Measurements from ENCODE around the gene SMPD3. TPM values are rescaled to one million over a fixed set of nuclear protein-coding genes. Genes with fewer than 3 reads are reported as not detected.

SMPD3 gene
- total and polyA plus RNA-seq, 2 donors (not counting 3 experiments of a cell fraction or from before 2014, with no cell fraction given): not detected

DNA sequence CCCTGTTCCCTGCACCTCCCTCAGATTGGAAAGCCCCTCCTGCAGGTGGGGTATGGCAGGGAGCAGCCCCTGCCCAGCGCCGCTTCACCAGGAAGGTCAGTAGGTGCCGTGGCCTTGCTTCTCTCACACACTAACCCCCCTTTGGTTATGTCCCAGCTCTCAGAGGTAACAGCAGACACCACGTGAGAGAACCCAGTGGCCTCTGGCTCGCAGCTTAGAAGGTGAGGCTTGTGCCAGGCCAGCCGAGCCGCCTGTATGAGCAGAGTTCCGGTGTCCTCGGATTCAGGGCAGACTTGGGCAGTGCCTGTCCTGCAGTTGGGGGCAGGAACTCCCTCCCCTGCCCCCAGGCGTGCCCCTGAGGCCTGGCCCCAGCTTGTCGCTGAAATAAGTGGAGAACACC, 90.4 kb downstream of the SMPD3 start:
- no peaks in the 10 kb centered on the region for H3K4me1 ChIP-seq (ENCODE audit: control insufficient read depth, extremely low read depth, insufficient read depth, low read length)
- no TSS peak for BruUV-seq (replicated peaks)
- no peak overlapping the region for H3K4me2 ChIP-seq (ENCODE audit: insufficient read depth, low read length)
- no peak overlapping the region for H2AFZ ChIP-seq (ENCODE audit: low read depth, low read length)
- no peaks in the 10 kb centered on the region for H4K20me1 ChIP-seq (replicated peaks; ENCODE audit: control insufficient read depth, extremely low read depth, insufficient read depth, low read length)
- H3K27me3 ChIP-seq (ENCODE audit: control insufficient read depth in 2 of 2, insufficient read depth in 2 of 2, low read length in 2 of 2): no peaks in the 10 kb centered on the region
- no peak overlapping the region for H3K27ac ChIP-seq (ENCODE audit: insufficient read depth, low read depth, low read length)
- H3K9me3 ChIP-seq (replicated peaks; ENCODE audit: control insufficient read depth, insufficient read depth, low read length): no peaks in the 10 kb centered on the region
- intact Hi-C loops (cut with micrococcal nuclease): no loop called here
- H3K36me3 ChIP-seq (ENCODE audit: control insufficient read depth in 2 of 2, extremely low read depth in 1 of 2, insufficient read depth in 2 of 2, low read length in 2 of 2): peaks cover 0 to 36% of the 10 kb centered on the region in 2 experiments
- no peaks in the 10 kb centered on the region for H3K9me1 ChIP-seq (replicated peaks; ENCODE audit: control insufficient read depth, extremely low read depth, insufficient read depth, low read length)
- no peaks in the 10 kb centered on the region for H3K79me2 ChIP-seq (ENCODE audit: control insufficient read depth, insufficient read depth, low read length)
- H3K4me3 ChIP-seq (replicated peaks in 1 of 3; ENCODE audit: insufficient read depth in 1 of 3, low read depth in 1 of 3, low read length in 3 of 3): no peak overlapping the region
- POLR2A ChIA-PET: no interaction called here
- dilution Hi-C loops (cut with MboI; ENCODE audit: extremely low pct_ligation_motif_present, low sequenced_read_pairs): no loop called here
- H3K9ac ChIP-seq (replicated peaks; ENCODE audit: extremely low read depth, insufficient read depth, low read length): no peak overlapping the region
- FAIRE-seq (no peak), DNase-seq (ENCODE audit: low read depth, low spot score) (no peak)
- CTCF ChIA-PET: no interaction called here
- no peak for TF ChIP-seq FOS (IDR thresholded peaks at IDR 0.05; ENCODE audit: borderline replicate concordance, insufficient read depth, low read length)
- TF ChIP-seq JUN (IDR thresholded peaks at IDR 0.05; ENCODE audit: borderline replicate concordance, insufficient read depth, insufficient read length, low read depth): no peak
- TF ChIP-seq POLR2A (IDR thresholded peaks at IDR 0.05; ENCODE audit: low read depth, low read length): no peak
- TF ChIP-seq GATA2 (IDR thresholded peaks at IDR 0.05; ENCODE audit: insufficient read depth, insufficient read length, low read depth, low read length): no peak
- no peak for TF ChIP-seq MYC (IDR thresholded peaks at IDR 0.05; ENCODE audit: low read depth, low read length)
- no peak for TF ChIP-seq EZH2 (IDR thresholded peaks at IDR 0.05; ENCODE audit: borderline replicate concordance, low read depth, low read length, severe bottlenecking)

GRCh38 chr16:68357521-68357922, 90.8 kb downstream of the SMPD3 start:
- Histone ChIP-seq H3K9ac (replicated peaks; ENCODE audit: extremely low read depth, insufficient read depth, low read length) (no peak overlapping the region), H3K27ac (ENCODE audit: insufficient read depth, low read depth, low read length) (no peak overlapping the region), H3K4me1 (ENCODE audit: control insufficient read depth, extremely low read depth, insufficient read depth, low read length) (no peaks in the 10 kb centered on the region), H3K4me3 (replicated peaks in 1 of 3; ENCODE audit: insufficient read depth in 1 of 3, low read depth in 1 of 3, low read length in 3 of 3) (no peak overlapping the region), H3K79me2 (ENCODE audit: control insufficient read depth, insufficient read depth, low read length) (no peaks in the 10 kb centered on the region), H3K9me3 (replicated peaks; ENCODE audit: control insufficient read depth, insufficient read depth, low read length) (no peaks in the 10 kb centered on the region), H2AFZ (ENCODE audit: low read depth, low read length) (no peak overlapping the region), H4K20me1 (replicated peaks; ENCODE audit: control insufficient read depth, extremely low read depth, insufficient read depth, low read length) (no peaks in the 10 kb centered on the region), H3K9me1 (replicated peaks; ENCODE audit: control insufficient read depth, extremely low read depth, insufficient read depth, low read length) (no peaks in the 10 kb centered on the region), H3K27me3 (ENCODE audit: control insufficient read depth in 2 of 2, insufficient read depth in 2 of 2, low read length in 2 of 2) (no peaks in the 10 kb centered on the region), H3K36me3 (ENCODE audit: control insufficient read depth in 2 of 2, extremely low read depth in 1 of 2, insufficient read depth in 2 of 2, low read length in 2 of 2) (peaks cover 0 to 36% of the 10 kb centered on the region in 2 experiments), H3K4me2 (ENCODE audit: insufficient read depth, low read length) (no peak overlapping the region)
- ChIA-PET POLR2A (no interaction called here), CTCF (no interaction called here)
- dilution Hi-C loops (cut with MboI; ENCODE audit: extremely low pct_ligation_motif_present, low sequenced_read_pairs) (no loop called here), intact Hi-C loops (cut with micrococcal nuclease) (no loop called here)
- no TSS peak for BruUV-seq (replicated peaks)
- TF ChIP-seq EZH2 (IDR thresholded peaks at IDR 0.05; ENCODE audit: borderline replicate concordance, low read depth, low read length, severe bottlenecking): no peak
- TF ChIP-seq GATA2 (IDR thresholded peaks at IDR 0.05; ENCODE audit: insufficient read depth, insufficient read length, low read depth, low read length): no peak
- TF ChIP-seq MAX (IDR thresholded peaks at IDR 0.05; ENCODE audit: insufficient read depth, insufficient read length): no peak
- TF ChIP-seq MYC (IDR thresholded peaks at IDR 0.05; ENCODE audit: low read depth, low read length): no peak
- no peak for TF ChIP-seq POLR2A (IDR thresholded peaks at IDR 0.05; ENCODE audit: low read depth, low read length)
- TF ChIP-seq JUN (IDR thresholded peaks at IDR 0.05; ENCODE audit: borderline replicate concordance, insufficient read depth, insufficient read length, low read depth): no peak
- no peak for TF ChIP-seq POLR2AphosphoS5 (IDR thresholded peaks at IDR 0.05; ENCODE audit: insufficient read depth, low read depth, low read length)
- TF ChIP-seq FOS (IDR thresholded peaks at IDR 0.05; ENCODE audit: borderline replicate concordance, insufficient read depth, low read length): no peak
- TF ChIP-seq, protein P1, sequence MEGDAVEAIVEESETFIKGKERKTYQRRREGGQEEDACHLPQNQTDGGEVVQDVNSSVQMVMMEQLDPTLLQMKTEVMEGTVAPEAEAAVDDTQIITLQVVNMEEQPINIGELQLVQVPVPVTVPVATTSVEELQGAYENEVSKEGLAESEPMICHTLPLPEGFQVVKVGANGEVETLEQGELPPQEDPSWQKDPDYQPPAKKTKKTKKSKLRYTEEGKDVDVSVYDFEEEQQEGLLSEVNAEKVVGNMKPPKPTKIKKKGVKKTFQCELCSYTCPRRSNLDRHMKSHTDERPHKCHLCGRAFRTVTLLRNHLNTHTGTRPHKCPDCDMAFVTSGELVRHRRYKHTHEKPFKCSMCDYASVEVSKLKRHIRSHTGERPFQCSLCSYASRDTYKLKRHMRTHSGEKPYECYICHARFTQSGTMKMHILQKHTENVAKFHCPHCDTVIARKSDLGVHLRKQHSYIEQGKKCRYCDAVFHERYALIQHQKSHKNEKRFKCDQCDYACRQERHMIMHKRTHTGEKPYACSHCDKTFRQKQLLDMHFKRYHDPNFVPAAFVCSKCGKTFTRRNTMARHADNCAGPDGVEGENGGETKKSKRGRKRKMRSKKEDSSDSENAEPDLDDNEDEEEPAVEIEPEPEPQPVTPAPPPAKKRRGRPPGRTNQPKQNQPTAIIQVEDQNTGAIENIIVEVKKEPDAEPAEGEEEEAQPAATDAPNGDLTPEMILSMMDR (IDR thresholded peaks at IDR 0.05; ENCODE audit: extremely low read depth in 1 of 2, insufficient read depth in 1 of 2, low read depth in 1 of 2, low read length in 2 of 2): no peak
- DNase-seq (ENCODE audit: low read depth, low spot score) (no peak), FAIRE-seq (no peak)

Measured in endothelial cell of umbilical vein (primary cell).